ENCODE data around the gene SNX3.

The SNX3 gene

DNA sequence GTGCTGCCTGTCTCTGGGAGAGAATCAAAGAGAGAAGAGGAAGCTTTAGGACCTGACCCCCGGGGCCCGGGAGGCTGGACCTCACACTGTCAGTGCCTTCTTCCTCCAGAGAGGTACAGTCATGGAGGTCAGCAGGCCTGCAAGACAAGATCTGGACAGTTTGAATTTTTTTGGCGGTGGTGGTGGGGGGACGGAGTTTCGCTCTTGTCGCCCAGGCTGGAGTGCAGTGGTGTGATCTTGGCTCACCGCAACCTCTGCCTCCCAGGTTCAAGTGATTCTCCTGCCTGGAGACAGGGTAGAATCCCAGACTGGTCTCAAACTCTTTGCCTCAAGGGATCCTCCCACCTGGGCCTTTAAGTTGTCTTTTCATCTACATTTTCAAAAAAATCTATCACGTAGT is 60.7 kb downstream of the SNX3 start:
- 98% methylated on average over 7 of the region's 8 CpGs for WGBS (ENCODE audit: insufficient coverage)
- H3K4me1 ChIP-seq (ENCODE audit: control extremely low read depth in 1 of 4, control insufficient read depth in 4 of 4, insufficient read depth in 4 of 4, low read length in 3 of 4): no peaks in the 10 kb centered on the region
- H3K36me3 ChIP-seq (ENCODE audit: control insufficient read depth in 4 of 4, insufficient read depth in 4 of 4, low read length in 3 of 4): peaks cover 0 to 4% (median 0%) of the 10 kb centered on the region in 4 experiments
- H3K4me3 ChIP-seq (ENCODE audit: control insufficient read depth in 1 of 7, extremely low read depth in 1 of 7, insufficient read depth in 4 of 7, low read depth in 2 of 7, low read length in 6 of 7): no peak overlapping the region
- ChIA-PET CTCF (interaction anchor here (0.9 to 1.2 kb wide), 2 partner anchors 10 to 22 kb away, joined by 3 to 5 read pairs; no protein-coding TSS in a partner anchor), POLR2A (interaction anchor here (0.6 kb wide), 1 partner anchor 21 kb away, joined by 10 read pairs; no protein-coding TSS in a partner anchor)
- H3K27me3 ChIP-seq (replicated peaks in 2 of 5; ENCODE audit: control insufficient read depth in 4 of 5, insufficient read depth in 5 of 5, low read length in 4 of 5): no peaks in the 10 kb centered on the region
- H3K27ac ChIP-seq (ENCODE audit: insufficient read depth in 1 of 2, low read depth in 1 of 2, low read length in 2 of 2, poor library complexity in 1 of 2, severe bottlenecking in 2 of 2): no peak overlapping the region
- no peaks in the 10 kb centered on the region for H3K9me3 ChIP-seq (ENCODE audit: control extremely low read depth in 1 of 5, control insufficient read depth in 4 of 5, insufficient read depth in 2 of 5, low read depth in 1 of 5, low read length in 4 of 5)
- DNase-seq: no peak

DNA sequence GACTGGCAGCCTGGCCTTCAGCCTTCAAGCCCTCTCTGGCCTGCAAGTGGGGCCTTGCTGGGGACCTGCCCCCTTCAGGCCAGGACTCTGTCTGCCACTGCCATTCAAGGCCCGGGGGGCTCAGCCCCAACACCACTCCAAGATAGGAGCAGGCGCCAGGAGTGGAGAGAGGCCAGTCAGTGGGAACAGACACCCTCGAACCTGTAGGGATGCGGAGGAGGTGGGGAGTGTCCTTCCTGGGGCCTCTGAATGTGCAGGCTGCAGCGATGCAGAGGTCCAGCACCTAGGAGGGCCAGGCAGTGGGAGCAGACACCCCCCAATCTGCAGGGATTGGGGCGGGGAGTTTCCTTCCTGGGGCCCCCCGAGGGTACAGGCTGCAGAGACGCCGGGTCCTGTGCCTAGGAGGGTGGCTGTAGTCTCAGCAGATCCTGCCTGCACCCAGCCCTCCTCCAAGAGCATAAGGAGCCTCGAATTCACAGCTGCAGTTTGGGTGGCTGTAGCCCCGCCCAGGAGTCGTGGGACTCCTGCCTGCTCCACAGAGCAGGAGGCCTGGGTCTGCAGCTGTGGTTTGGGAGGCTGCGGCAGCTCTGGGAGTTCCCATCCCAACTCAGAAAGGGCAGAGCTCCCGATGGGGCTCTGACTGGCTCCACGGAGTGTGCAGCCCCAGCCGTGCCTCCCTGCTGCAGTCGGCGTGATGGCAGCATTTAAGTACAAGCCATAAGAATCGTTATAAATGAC is 61.9 kb downstream of the SNX3 start:
- H3K9me3 ChIP-seq (ENCODE audit: control extremely low read depth in 1 of 5, control insufficient read depth in 4 of 5, insufficient read depth in 2 of 5, low read depth in 1 of 5, low read length in 4 of 5): no peaks in the 10 kb centered on the region
- no peak overlapping the region for H3K4me3 ChIP-seq (ENCODE audit: control insufficient read depth in 1 of 7, extremely low read depth in 1 of 7, insufficient read depth in 4 of 7, low read depth in 2 of 7, low read length in 6 of 7)
- ChIA-PET POLR2A (no interaction called here), CTCF (interaction anchor here (1.2 kb wide), 1 partner anchor 9 kb away, joined by 5 read pairs; no protein-coding TSS in a partner anchor)
- no peaks in the 10 kb centered on the region for H3K4me1 ChIP-seq (ENCODE audit: control extremely low read depth in 1 of 4, control insufficient read depth in 4 of 4, insufficient read depth in 4 of 4, low read length in 3 of 4)
- peaks cover 0 to 4% (median 0%) of the 10 kb centered on the region in 4 experiments for H3K36me3 ChIP-seq (ENCODE audit: control insufficient read depth in 4 of 4, insufficient read depth in 4 of 4, low read length in 3 of 4)
- peaks cover 0 to 2% (median 0%) of the 10 kb centered on the region in 5 experiments for H3K27me3 ChIP-seq (replicated peaks in 2 of 5; ENCODE audit: control insufficient read depth in 4 of 5, insufficient read depth in 5 of 5, low read length in 4 of 5)
- no peak for DNase-seq
- no peak overlapping the region for H3K27ac ChIP-seq (ENCODE audit: insufficient read depth in 1 of 2, low read depth in 1 of 2, low read length in 2 of 2, poor library complexity in 1 of 2, severe bottlenecking in 2 of 2)
- 93% methylated on average over 14 of the region's 19 CpGs for WGBS (ENCODE audit: insufficient coverage)

DNA sequence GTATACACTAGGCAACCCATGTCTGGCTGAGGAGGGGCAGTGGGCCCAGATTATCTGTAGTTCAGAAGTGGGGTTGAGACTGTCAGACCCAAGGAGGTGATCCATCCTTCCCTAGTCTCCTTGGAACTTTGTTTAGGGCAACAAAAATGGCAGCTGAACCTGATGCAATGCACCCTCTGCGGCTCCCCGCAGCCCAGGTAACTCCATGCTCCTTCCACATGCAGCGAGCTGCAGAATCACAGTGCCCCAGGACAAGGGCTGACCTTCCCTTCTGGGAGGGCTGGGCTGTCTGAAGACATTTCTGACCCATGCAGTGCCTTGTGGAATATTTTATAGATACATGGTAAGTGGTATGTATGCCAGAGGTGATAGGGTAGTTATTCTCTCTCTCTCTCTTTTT is 65.6 kb downstream of the SNX3 start:
- H3K4me3 ChIP-seq (ENCODE audit: control insufficient read depth in 1 of 7, extremely low read depth in 1 of 7, insufficient read depth in 4 of 7, low read depth in 2 of 7, low read length in 6 of 7): no peak overlapping the region
- no peak for DNase-seq
- POLR2A ChIA-PET: no interaction called here
- no peaks in the 10 kb centered on the region for H3K4me1 ChIP-seq (ENCODE audit: control extremely low read depth in 1 of 4, control insufficient read depth in 4 of 4, insufficient read depth in 4 of 4, low read length in 3 of 4)
- H3K27ac ChIP-seq (ENCODE audit: insufficient read depth in 1 of 2, low read depth in 1 of 2, low read length in 2 of 2, poor library complexity in 1 of 2, severe bottlenecking in 2 of 2): no peak overlapping the region
- CTCF ChIA-PET: no interaction called here
- WGBS (ENCODE audit: insufficient coverage): 89% methylated on average over 3 of the region's 3 CpGs
- no peaks in the 10 kb centered on the region for H3K36me3 ChIP-seq (ENCODE audit: control insufficient read depth in 4 of 4, insufficient read depth in 4 of 4, low read length in 3 of 4)
- no peaks in the 10 kb centered on the region for H3K9me3 ChIP-seq (ENCODE audit: control extremely low read depth in 1 of 5, control insufficient read depth in 4 of 5, insufficient read depth in 2 of 5, low read depth in 1 of 5, low read length in 4 of 5)
- H3K27me3 ChIP-seq (replicated peaks in 2 of 5; ENCODE audit: control insufficient read depth in 4 of 5, insufficient read depth in 5 of 5, low read length in 4 of 5): peaks cover 0 to 9% (median 2%) of the 10 kb centered on the region in 5 experiments

DNA sequence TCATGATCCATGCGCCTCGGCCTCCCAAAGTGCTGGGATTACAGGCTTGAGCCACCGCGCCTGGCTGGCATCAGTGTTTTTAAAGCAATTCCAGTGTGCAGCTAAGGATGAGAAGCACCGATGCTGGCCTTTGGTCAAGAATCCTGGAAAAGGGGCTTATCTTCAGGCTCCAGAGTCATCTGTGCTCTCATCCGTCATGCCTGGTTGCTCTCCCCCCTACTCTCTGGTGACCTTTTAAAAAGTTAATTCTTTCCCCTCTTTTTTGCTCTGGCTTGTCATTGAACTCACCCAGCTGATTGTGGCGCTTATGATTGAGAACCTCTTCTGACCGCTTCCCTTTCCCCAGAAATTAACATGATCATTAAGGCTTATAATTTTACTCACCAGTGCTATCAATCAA is 66.3 kb downstream of the SNX3 start:
- ChIA-PET CTCF (interaction anchor here (0.9 kb wide), 1 partner anchor 51 kb away, joined by 3 read pairs; no protein-coding TSS in a partner anchor), POLR2A (no interaction called here)
- no peaks in the 10 kb centered on the region for H3K4me1 ChIP-seq (ENCODE audit: control extremely low read depth in 1 of 4, control insufficient read depth in 4 of 4, insufficient read depth in 4 of 4, low read length in 3 of 4)
- no peaks in the 10 kb centered on the region for H3K9me3 ChIP-seq (ENCODE audit: control extremely low read depth in 1 of 5, control insufficient read depth in 4 of 5, insufficient read depth in 2 of 5, low read depth in 1 of 5, low read length in 4 of 5)
- WGBS (ENCODE audit: insufficient coverage): 98% methylated on average over 6 of the region's 8 CpGs
- no peaks in the 10 kb centered on the region for H3K36me3 ChIP-seq (ENCODE audit: control insufficient read depth in 4 of 4, insufficient read depth in 4 of 4, low read length in 3 of 4)
- peaks cover 2 to 13% (median 2%) of the 10 kb centered on the region in 5 experiments for H3K27me3 ChIP-seq (replicated peaks in 2 of 5; ENCODE audit: control insufficient read depth in 4 of 5, insufficient read depth in 5 of 5, low read length in 4 of 5)
- DNase-seq: no peak
- no peak overlapping the region for H3K4me3 ChIP-seq (ENCODE audit: control insufficient read depth in 1 of 7, extremely low read depth in 1 of 7, insufficient read depth in 4 of 7, low read depth in 2 of 7, low read length in 6 of 7)
- no peak overlapping the region for H3K27ac ChIP-seq (ENCODE audit: insufficient read depth in 1 of 2, low read depth in 1 of 2, low read length in 2 of 2, poor library complexity in 1 of 2, severe bottlenecking in 2 of 2)

DNA sequence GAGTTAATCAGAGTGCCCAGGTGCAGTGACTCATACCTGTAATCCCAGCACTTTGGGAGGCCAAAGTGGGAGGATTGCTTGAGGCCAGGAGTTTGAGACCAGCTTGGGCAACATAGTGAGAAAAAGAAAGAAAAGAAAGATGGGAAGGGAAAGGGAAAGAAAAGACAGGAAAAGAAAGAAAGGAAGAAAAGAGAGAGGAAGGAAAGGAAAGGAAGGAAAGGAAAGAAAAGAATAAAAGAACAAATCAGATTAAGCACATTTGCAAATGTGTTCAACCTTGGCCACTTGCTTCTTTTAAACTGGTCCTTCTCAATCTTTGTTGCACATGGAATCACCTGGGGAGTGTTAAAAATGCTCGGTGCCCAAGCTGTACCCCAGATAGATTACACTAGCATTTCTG is 67.0 kb downstream of the SNX3 start:
- POLR2A ChIA-PET: no interaction called here
- Histone ChIP-seq H3K9me3 (ENCODE audit: control extremely low read depth in 1 of 5, control insufficient read depth in 4 of 5, insufficient read depth in 2 of 5, low read depth in 1 of 5, low read length in 4 of 5) (no peaks in the 10 kb centered on the region), H3K4me3 (ENCODE audit: control insufficient read depth in 1 of 7, extremely low read depth in 1 of 7, insufficient read depth in 4 of 7, low read depth in 2 of 7, low read length in 6 of 7) (no peak overlapping the region), H3K27me3 (replicated peaks in 2 of 5; ENCODE audit: control insufficient read depth in 4 of 5, insufficient read depth in 5 of 5, low read length in 4 of 5) (peaks cover 2 to 17% (median 2%) of the 10 kb centered on the region in 5 experiments), H3K27ac (ENCODE audit: insufficient read depth in 1 of 2, low read depth in 1 of 2, low read length in 2 of 2, poor library complexity in 1 of 2, severe bottlenecking in 2 of 2) (no peak overlapping the region), H3K4me1 (ENCODE audit: control extremely low read depth in 1 of 4, control insufficient read depth in 4 of 4, insufficient read depth in 4 of 4, low read length in 3 of 4) (no peaks in the 10 kb centered on the region), H3K36me3 (ENCODE audit: control insufficient read depth in 4 of 4, insufficient read depth in 4 of 4, low read length in 3 of 4) (no peaks in the 10 kb centered on the region)
- no peak for DNase-seq
- CTCF ChIA-PET: no interaction called here
- WGBS (ENCODE audit: insufficient coverage): no CpG with 5 or more reads among the region's 1 CpG

DNA sequence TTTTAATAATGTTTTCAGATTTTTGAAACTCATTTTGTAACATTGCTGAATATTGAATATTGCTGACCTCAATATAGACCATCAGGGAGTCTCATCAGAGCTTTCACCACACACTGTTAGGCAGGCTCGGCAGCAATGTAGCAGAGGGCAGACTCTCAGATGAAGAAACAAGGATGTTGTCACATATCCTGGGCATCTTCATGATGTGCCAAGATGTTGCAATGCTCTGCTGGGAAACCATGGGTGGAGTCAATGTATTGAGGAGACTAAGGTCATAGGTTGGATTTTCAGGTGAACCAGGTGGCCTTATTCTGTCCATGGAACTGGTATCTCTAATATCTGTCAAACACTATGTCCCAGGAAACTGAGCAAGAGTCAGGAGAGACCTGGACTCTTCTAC is 67.7 kb downstream of the SNX3 start:
- no peaks in the 10 kb centered on the region for H3K36me3 ChIP-seq (ENCODE audit: control insufficient read depth in 4 of 4, insufficient read depth in 4 of 4, low read length in 3 of 4)
- H3K27ac ChIP-seq (ENCODE audit: insufficient read depth in 1 of 2, low read depth in 1 of 2, low read length in 2 of 2, poor library complexity in 1 of 2, severe bottlenecking in 2 of 2): no peak overlapping the region
- no peak for DNase-seq
- no CpG with 5 or more reads among the region's 1 CpG for WGBS (ENCODE audit: insufficient coverage)
- ChIA-PET CTCF (no interaction called here), POLR2A (no interaction called here)
- H3K9me3 ChIP-seq (ENCODE audit: control extremely low read depth in 1 of 5, control insufficient read depth in 4 of 5, insufficient read depth in 2 of 5, low read depth in 1 of 5, low read length in 4 of 5): no peaks in the 10 kb centered on the region
- no peak overlapping the region for H3K4me3 ChIP-seq (ENCODE audit: control insufficient read depth in 1 of 7, extremely low read depth in 1 of 7, insufficient read depth in 4 of 7, low read depth in 2 of 7, low read length in 6 of 7)
- no peaks in the 10 kb centered on the region for H3K4me1 ChIP-seq (ENCODE audit: control extremely low read depth in 1 of 4, control insufficient read depth in 4 of 4, insufficient read depth in 4 of 4, low read length in 3 of 4)
- peaks cover 2 to 21% (median 2%) of the 10 kb centered on the region in 5 experiments for H3K27me3 ChIP-seq (replicated peaks in 2 of 5; ENCODE audit: control insufficient read depth in 4 of 5, insufficient read depth in 5 of 5, low read length in 4 of 5)

DNA sequence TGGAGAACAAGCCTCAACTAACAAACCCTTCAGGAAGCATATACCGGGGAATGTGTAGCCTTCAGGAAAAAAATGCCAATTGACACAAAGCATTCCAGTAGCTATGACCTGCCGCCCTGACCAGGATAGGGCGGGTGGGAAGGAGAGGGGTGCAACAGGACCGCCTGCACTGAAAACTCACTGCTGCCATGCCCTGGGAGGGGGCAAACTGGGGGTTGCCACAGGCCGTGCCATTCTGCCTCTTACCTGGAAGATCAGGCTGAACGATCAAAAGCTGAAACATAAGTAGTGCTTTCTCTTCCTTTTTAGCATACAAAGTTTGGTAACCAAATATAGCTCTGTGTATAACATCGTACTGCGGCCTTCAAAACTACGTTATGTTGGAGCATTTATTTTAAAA is 73.3 kb downstream of the SNX3 start:
- no peak overlapping the region for H3K27ac ChIP-seq (ENCODE audit: insufficient read depth in 1 of 2, low read depth in 1 of 2, low read length in 2 of 2, poor library complexity in 1 of 2, severe bottlenecking in 2 of 2)
- no peak overlapping the region for H3K4me3 ChIP-seq (ENCODE audit: control insufficient read depth in 1 of 7, extremely low read depth in 1 of 7, insufficient read depth in 4 of 7, low read depth in 2 of 7, low read length in 6 of 7)
- 98% methylated on average over 6 of the region's 9 CpGs for WGBS (ENCODE audit: insufficient coverage)
- H3K27me3 ChIP-seq (replicated peaks in 2 of 5; ENCODE audit: control insufficient read depth in 4 of 5, insufficient read depth in 5 of 5, low read length in 4 of 5): peaks cover 7 to 57% (median 12%) of the 10 kb centered on the region in 5 experiments
- ChIA-PET CTCF (no interaction called here), POLR2A (no interaction called here)
- no peaks in the 10 kb centered on the region for H3K4me1 ChIP-seq (ENCODE audit: control extremely low read depth in 1 of 4, control insufficient read depth in 4 of 4, insufficient read depth in 4 of 4, low read length in 3 of 4)
- H3K36me3 ChIP-seq (ENCODE audit: control insufficient read depth in 4 of 4, insufficient read depth in 4 of 4, low read length in 3 of 4): no peaks in the 10 kb centered on the region
- no peak for DNase-seq
- no peaks in the 10 kb centered on the region for H3K9me3 ChIP-seq (ENCODE audit: control extremely low read depth in 1 of 5, control insufficient read depth in 4 of 5, insufficient read depth in 2 of 5, low read depth in 1 of 5, low read length in 4 of 5)

Data from common myeloid progenitor, CD34-positive (primary cell).